SK-N-SH treated with all-trans-retinoic acid at 6 μM for 48 hours (cell line): ENCODE results near the gene TBX5.

Experiments used
- CREB5 ChIP-seq: fragments of 250-450 bp; sonication (Bioruptor Pico); IDR thresholded peaks from 2 replicates; pipeline ENCODE4 v1.5.1; 2020; ENCODE audit warnings: low read depth, mild to moderate bottlenecking, moderate library complexity
- PATZ1 ChIP-seq: fragments of 250-450 bp; sonication (Bioruptor Pico); IDR thresholded peaks from 2 replicates; pipeline ENCODE4 v1.8.0; 2020; ENCODE audit warnings: mild to moderate bottlenecking, moderate library complexity, borderline replicate concordance
- ZFP3 ChIP-seq: fragments of 250-450 bp; sonication (Bioruptor Pico); IDR thresholded peaks from 2 replicates; pipeline ENCODE4 v1.5.0; 2020; ENCODE audit warnings: mild to moderate bottlenecking, moderate library complexity

- no peak for TF ChIP-seq ZFP3 (CRISPR knock-in tag)
- no peak for TF ChIP-seq CREB5 (CRISPR knock-in tag)
- no peak for TF ChIP-seq PATZ1 (CRISPR knock-in tag)
These were observed 13.0 kb downstream of the TBX5 start for GRCh38 chr12:114392909-114393308.
